Sigmoid colon (tissue), 7 donors: ENCODE data around the gene FAM234A. TPM values are rescaled to one million over a fixed set of nuclear protein-coding genes. Genes with fewer than 3 reads are reported as not detected.

Experiments
- DNase-seq: peaks from one replicate; pipeline ENCODE4 v3.0.0-alpha.2; 2019
- H3K27ac ChIP-seq, 4 donors: fragments of 200-600 bp; sonication (generic); one replicate each; pipeline ENCODE4 v1.5.1; 2016 to 2019; ENCODE audit warnings: mild to moderate bottlenecking in 1 of 4
- H3K27me3 ChIP-seq, 3 donors: fragments of 200-600 bp; sonication (generic); one replicate each; pipeline ENCODE4 v1.5.1; 2019; ENCODE audit warnings: mild to moderate bottlenecking in 1 of 3
- H3K36me3 ChIP-seq, 4 donors: fragments of 200-600 bp; sonication (generic); one replicate each; pipeline ENCODE4 v1.5.1; 2016 to 2019
- H3K4me1 ChIP-seq, 4 donors: fragments of 200-600 bp; sonication (generic); one replicate each; pipeline ENCODE4 v1.5.1; 2017 to 2019
- H3K4me3 ChIP-seq, 4 donors: fragments of 200-600 bp; sonication (generic); one replicate each; pipeline ENCODE4 v1.5.1; 2017 to 2019; ENCODE audit warnings: mild to moderate bottlenecking in 2 of 4, moderate library complexity in 1 of 4
- H3K9me3 ChIP-seq, 4 donors: fragments of 200-600 bp in 3 of 4; sonication (generic) in 3 of 4; one replicate each; pipeline versions ENCODE4 v1.5.1 to v1.6.1; 2013 to 2019
- CTCF ChIP-seq, 4 experiments: fragments of 450-650 bp in 3 of 4; fragments of 200-600 bp in 1 of 4; IDR thresholded peaks; one replicate each; pipeline ENCODE4 v1.5.1; 2016 to 2019; ENCODE audit warnings: antibody characterized with exemption in 4 of 4, mild to moderate bottlenecking in 3 of 4, moderate library complexity in 2 of 4
- EP300 ChIP-seq, 4 donors: sonication (generic); formaldehyde crosslinking; IDR thresholded peaks; one replicate each; pipeline ENCODE4 v1.6.1; 2017; ENCODE audit warnings: antibody characterized with exemption in 4 of 4
- POLR2A ChIP-seq, 2 donors: fragments of 450-650 bp; IDR thresholded peaks; one replicate each; pipeline ENCODE4 v1.6.1; 2016; ENCODE audit warnings: antibody characterized with exemption in 2 of 2, mild to moderate bottlenecking in 2 of 2, moderate library complexity in 2 of 2
- POLR2AphosphoS5 ChIP-seq, 4 donors: sonication (generic); formaldehyde crosslinking; IDR thresholded peaks; one replicate each; pipeline ENCODE4 v1.6.1; 2017; ENCODE audit warnings: antibody characterized with exemption in 4 of 4
- WGBS, 2 donors: extraction: QIAGEN DNeasy Blood & Tissue Kit; methylation state at CpG; one replicate each; pipeline ENCODE4 v1.1.7; 2013; 5-methylcytosine and 5-hydroxymethylcytosine counted together
- intact Hi-C: fragments of 100-400 bp; cut with DNase I; formaldehyde crosslinking; loops from one replicate; pipeline ENCODE4 v1.15.1; 2023
- polyA plus RNA-seq, 3 donors: library from polyadenylated mRNA; stranded (reverse); fragments of 200-250 nt; gene quantifications; one replicate each; pipeline ENCODE4 v1.2.3, GENCODE V29; 2013
- total RNA-seq, 4 donors: library from RNA; depleted of rRNA; stranded (reverse); fragments of >200 nt; gene quantifications; one replicate each; pipeline ENCODE4 v1.1.0, GENCODE V29; 2016
- donor health status: healthy with polysubstance abuse.
- donor health status: Bipolar disorder and iron deficiency.
- donor health status: healthy.

The FAM234A gene
- total and polyA plus RNA-seq, 7 donors, result 12.6 to 82.5 (median 47.1) TPM

DNA sequence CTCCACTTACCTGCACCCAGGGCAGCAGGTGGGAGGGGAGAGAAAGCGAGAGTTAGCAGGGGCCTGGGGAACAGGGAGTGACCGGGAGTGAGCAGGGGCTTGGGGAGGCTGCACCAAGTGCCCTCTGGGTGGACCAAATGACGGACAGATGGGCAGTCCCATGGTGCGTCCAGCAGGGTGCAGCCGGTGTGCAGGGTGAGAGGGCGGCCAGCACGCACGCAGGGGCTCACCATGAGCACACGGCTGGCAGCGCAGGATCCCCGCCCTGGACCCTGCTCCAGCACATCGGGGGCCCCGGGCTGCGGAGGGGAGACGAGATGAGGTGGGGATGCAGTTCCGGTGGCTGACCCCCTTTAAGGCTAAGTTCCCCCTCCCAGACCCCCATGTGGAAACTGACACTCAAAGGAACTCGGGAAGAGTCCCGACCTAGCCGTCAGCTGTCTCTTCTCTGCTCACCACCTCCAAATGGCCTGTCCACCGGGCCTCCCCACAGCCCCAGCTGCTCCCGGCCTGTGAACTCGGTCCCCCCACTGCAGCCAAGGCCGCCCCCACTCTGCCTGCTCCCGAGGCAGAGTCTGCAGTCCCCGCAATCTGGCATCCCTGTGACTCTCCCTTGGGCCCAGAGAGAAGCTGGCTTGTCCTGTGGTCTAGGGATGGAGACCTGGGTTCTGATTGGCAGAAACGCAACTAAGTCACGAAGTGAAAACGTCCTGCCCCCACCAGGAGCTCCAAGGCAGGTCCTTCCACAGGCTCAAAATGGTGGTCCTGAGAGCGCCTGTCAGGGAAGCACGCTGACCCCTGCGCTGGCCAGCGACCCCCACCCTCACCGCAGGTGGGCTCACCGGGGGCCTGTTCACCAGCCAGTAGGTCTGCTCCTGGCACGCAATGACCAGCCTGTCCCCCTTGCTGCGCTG, 38.3 kb downstream of the FAM234A start:
- intact Hi-C loops, result no loop called here

GRCh38 chr16:273547-274421, 39.2 kb downstream of the FAM234A start:
- TF ChIP-seq POLR2AphosphoS5 (IDR thresholded peaks at IDR 0.05), result no peak
- TF ChIP-seq POLR2A (IDR thresholded peaks at IDR 0.05), result no peak
- Histone ChIP-seq H3K4me1 (peaks cover 0 to 18% (median 13%) of the 10 kb centered on the region in 4 donors), H3K36me3 (no peaks in the 10 kb centered on the region), H3K27ac (no peak overlapping the region), H3K9me3 (no peaks in the 10 kb centered on the region), H3K4me3 (no peak overlapping the region), H3K27me3 (peaks cover 0 to 12% (median 9%) of the 10 kb centered on the region in 3 donors)
- 31 to 76% methylated on average over 30 of the region's 30 CpGs for WGBS, 2 donors
- intact Hi-C loops, result loop anchor here (2.0 kb wide), 1 partner anchor 77 kb away; no protein-coding TSS in a partner anchor
- DNase-seq, result no peak

More for the DNA sequence above, 38.3 kb downstream of the FAM234A start:
- H3K36me3 ChIP-seq, result no peaks in the 10 kb centered on the region
- peaks cover 0 to 18% (median 13%) of the 10 kb centered on the region in 4 donors for H3K4me1 ChIP-seq
- no peaks in the 10 kb centered on the region for H3K9me3 ChIP-seq
- no peak overlapping the region for H3K4me3 ChIP-seq
- WGBS, 2 donors, result 58 to 80% methylated on average over 36 of the region's 36 CpGs
- H3K27me3 ChIP-seq, result peaks cover 0 to 12% (median 9%) of the 10 kb centered on the region in 3 donors
- H3K27ac ChIP-seq, result no peak overlapping the region
- no peak for TF ChIP-seq POLR2AphosphoS5 (IDR thresholded peaks at IDR 0.05)
- no peak for TF ChIP-seq CTCF (IDR thresholded peaks at IDR 0.05)
- TF ChIP-seq EP300 (IDR thresholded peaks at IDR 0.05), result no peak
- no peak for TF ChIP-seq POLR2A (IDR thresholded peaks at IDR 0.05)
- DNase-seq, result no peak

- H3K27ac ChIP-seq, result peak overlapping the region in 2 of 4 donors; percentile 10 to 22
- DNase-seq, result no peak
- no peaks in the 10 kb centered on the region for H3K9me3 ChIP-seq
- WGBS, 2 donors, result 1 to 3% methylated on average over 58 of the region's 58 CpGs
- peaks cover 0 to 22% (median 16%) of the 10 kb centered on the region in 4 donors for H3K4me1 ChIP-seq
- intact Hi-C loops, result loop anchor here (2.0 kb wide), 1 partner anchor 76 kb away; no protein-coding TSS in a partner anchor
- H3K36me3 ChIP-seq, result no peaks in the 10 kb centered on the region
- H3K27me3 ChIP-seq, result peaks cover 0 to 21% (median 17%) of the 10 kb centered on the region in 3 donors
- no peak for TF ChIP-seq POLR2AphosphoS5 (IDR thresholded peaks at IDR 0.05)
- TF ChIP-seq POLR2A (IDR thresholded peaks at IDR 0.05), result no peak
- no peak for TF ChIP-seq EP300 (IDR thresholded peaks at IDR 0.05)
- no peak for TF ChIP-seq CTCF (IDR thresholded peaks at IDR 0.05)
- H3K4me3 ChIP-seq, result peak overlapping the region; percentile 41 to 60 (median 54)
These were observed 40.5 kb downstream of the FAM234A start for GRCh38 chr16:275041-275641.

- TF ChIP-seq POLR2AphosphoS5 (IDR thresholded peaks at IDR 0.05) (no peak), EP300 (IDR thresholded peaks at IDR 0.05) (no peak), POLR2A (IDR thresholded peaks at IDR 0.05) (no peak), CTCF (IDR thresholded peaks at IDR 0.05) (no peak)
- Histone ChIP-seq H3K27me3 (peaks cover 3 to 24% (median 20%) of the 10 kb centered on the region in 3 donors), H3K4me3 (peak within 1 kb of the TSS; percentile 41 to 60 (median 54)), H3K27ac (peak within 1 kb of the TSS in 3 of 4 donors; percentile 10 to 37 (median 22)), H3K36me3 (no peaks in the 10 kb centered on the region), H3K9me3 (no peaks in the 10 kb centered on the region), H3K4me1 (peaks cover 0 to 26% (median 20%) of the 10 kb centered on the region in 4 donors)
- DNase-seq, result no peak
- intact Hi-C loops, result loop anchor here (2.0 kb wide), 1 partner anchor 75 kb away; no protein-coding TSS in a partner anchor
- WGBS, 2 donors, result 2 to 4% methylated on average over 56 of the region's 56 CpGs
These were observed 41.2 kb downstream of the FAM234A start, which contains the start of gene RGS11 for GRCh38 chr16:275786-276232. Gene RGS11, minus strand, starts transcription at chr16:275944. Its CDS starts 33 bp downstream, at chr16:275911.
